HG02588 (cell line): ENCODE measurements around the gene HGFAC.

Source experiments
- ATAC-seq: cut with Tn5 transposase; IDR thresholded peaks from one replicate; pipeline ENCODE4 v1.9.1; 2021; ENCODE audit warnings: mild to moderate bottlenecking, moderate library complexity; ENCODE audit not compliant: unreplicated experiment

Gene HGFAC

DNA sequence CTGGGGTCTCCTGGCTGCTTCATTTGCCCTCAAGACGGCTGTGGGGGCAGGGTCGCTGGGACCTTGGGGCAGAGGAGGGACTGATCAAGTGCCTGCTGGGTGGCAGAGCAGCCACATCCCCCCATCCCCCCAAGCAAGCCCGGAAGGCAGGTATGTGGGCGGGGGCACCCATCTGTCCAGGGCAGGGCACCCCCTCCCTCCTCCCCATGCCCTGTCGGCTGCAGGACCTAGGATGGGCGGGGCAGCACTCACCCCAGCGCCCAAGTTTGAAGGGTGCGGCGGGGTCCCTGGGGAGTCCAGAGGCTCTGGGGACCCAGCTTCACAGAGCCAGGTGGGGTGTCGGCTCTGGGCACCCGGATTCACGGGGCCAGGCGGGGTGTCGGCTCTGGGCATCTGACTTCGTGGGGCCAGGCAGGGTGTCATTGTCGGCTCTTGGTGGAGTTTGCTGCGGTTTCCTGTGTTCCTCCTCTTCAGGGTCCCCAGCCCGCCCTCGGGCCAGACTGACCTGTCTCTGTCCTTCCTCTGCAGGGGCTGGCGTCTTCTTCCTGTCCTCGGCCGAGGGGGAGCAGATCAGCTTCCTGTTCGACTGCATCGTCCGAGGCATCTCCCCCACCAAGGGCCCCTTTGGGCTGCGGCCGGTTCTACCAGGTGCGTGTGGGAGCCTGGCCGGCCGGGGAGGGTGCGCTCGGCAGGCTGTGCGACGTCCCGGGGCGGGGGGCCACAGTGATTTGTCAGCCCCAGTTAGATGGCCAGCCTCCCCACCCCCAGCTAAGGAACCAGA, 43.4 kb downstream of the HGFAC start:
- ATAC-seq, result no peak

DNA sequence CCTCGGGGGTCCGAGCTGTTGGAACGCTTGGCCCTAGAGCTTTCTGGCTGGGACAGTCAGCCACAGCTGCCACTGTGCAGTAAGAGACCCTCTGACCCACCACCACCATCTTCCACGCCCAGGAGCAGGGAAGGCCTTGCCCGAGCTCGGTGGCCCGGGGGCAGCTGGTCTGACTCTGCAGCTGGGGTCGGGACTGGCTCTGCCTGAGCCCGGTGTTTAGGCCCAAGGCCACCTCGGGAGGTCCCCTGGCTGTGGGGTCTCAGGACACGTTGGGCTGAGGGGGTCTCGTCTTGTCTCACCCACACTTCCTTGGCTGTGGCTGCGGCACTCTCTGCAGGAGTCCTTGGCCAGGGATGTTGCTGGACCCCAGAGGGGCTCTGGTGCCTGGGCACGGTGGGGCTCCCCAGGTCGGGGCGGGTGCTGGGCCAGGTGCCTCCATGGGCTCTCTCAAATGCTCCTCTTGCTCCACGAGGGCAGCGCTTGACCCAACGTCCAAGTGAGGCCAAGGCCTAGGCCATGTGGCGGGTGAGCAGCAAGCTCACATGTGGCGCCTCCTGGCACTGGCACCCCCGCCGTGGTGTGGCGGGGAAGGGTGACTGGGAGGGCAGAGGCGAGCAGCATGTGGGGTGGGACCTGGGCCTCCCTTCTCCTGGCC, 44.2 kb downstream of the HGFAC start:
- no peak for ATAC-seq

DNA sequence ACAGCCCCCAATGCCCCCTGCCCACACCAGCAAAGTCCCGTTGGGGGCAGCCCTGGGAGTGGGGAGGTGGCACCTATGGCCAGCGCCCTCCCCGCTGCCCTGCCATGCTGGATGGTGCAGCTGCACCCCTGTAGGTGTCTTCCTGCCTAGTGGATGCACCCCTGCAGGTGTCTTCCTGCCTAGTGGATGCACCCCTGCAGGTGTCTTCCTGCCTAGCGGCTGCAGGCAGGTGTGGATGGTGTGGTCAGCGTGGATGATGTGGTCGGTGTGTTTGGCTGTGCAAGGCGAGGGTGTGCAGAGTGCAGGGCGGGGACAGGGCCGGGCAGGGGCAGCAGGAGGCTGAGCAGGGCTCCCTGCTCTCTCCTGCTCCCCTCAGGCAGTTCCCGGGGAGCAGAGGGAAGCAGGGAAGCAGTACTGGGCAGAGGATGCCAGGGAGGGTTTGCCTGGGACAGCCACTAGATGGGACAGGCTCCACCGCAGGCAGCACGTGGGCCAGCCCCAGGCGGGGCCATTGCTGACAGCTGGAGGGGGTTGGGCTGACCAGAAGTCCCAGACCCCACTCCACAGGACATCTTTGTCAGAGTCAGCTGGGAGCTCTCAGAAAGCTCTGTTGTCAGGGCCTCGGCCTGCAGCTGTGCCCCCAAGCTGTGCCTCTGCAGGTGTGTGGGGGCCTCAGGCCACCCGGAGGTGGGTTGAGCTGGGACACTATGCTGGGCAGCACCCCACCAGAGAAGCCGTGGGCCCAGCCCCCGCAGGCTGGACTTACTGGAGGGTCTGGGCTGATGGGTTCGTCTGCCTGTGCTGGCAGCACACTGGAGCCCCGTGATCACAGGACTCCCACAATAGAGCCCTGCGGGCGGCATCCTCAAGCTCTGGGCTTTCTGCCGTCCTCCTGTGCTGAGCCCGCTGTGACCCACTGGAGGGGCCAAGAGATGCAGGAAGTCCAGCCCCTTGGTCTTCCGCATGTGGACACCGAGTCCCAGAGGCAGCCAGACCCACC, 45.1 kb downstream of the HGFAC start:
- ATAC-seq, result no peak

DNA sequence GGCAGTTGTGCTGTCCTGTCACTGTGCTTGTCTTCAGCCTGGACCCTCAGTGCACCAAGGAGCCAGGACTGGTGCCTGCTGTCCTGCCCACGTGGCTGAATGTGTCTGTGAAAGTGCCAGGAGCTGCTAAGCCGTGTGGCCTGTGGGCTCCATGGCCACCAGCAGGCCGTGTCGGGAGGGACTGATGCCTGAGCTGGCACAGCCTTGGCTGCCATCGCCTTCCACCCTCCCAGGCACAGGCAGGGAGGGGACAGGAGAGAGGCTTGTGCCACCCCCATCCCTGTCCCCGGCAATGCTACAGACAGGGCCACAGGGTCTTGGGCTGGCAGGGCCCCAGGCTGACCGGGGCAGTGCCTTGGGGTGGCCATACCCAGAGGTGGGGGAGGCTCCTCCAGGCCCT, 46.1 kb downstream of the HGFAC start:
- ATAC-seq, result no peak

DNA sequence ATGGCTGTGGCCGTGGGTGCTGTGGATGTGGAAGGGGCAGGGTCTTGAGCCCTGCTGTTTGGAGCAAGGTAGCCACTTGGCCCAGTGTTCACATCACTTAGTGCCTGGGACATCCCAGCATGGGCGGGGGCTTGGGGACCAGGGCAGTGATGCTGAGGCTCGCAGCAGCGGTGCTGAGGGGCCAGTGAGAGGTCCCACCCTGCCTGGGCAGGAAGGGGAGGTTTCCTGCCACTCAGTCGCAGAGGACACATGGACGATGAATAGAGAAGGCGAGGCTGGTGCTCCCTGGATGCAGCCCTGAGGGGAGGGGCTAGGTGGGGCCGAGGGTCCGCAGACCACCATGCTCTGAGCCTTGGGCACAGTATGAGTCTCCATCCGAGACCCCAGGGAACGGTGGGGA, 47.1 kb downstream of the HGFAC start:
- ATAC-seq, result no peak

DNA sequence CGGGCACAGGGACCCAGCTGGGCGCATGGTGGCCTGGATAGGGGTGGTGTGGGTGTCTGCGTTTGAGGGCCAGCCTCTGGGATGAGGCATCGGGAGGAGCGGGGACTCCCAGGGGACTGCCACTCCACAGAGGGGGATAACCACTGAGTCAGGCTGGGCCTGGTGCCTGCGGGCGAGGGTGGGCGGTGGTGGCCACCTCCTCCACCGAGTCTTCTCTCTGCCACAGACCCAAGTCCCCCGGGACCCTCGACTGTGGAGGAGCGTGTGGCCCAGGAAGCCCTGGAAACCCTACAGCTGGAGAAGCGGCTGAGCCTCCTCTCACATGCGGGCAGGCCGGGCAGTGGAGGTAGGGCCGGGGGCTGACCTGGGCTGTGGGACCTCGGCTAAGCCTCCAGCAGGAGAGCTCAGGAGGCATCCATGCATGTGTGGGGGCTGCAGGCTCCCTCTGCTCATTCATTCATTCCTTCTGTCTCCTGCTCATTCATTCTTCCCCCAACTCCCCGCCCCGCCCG, 47.7 kb downstream of the HGFAC start:
- ATAC-seq, result no peak

DNA sequence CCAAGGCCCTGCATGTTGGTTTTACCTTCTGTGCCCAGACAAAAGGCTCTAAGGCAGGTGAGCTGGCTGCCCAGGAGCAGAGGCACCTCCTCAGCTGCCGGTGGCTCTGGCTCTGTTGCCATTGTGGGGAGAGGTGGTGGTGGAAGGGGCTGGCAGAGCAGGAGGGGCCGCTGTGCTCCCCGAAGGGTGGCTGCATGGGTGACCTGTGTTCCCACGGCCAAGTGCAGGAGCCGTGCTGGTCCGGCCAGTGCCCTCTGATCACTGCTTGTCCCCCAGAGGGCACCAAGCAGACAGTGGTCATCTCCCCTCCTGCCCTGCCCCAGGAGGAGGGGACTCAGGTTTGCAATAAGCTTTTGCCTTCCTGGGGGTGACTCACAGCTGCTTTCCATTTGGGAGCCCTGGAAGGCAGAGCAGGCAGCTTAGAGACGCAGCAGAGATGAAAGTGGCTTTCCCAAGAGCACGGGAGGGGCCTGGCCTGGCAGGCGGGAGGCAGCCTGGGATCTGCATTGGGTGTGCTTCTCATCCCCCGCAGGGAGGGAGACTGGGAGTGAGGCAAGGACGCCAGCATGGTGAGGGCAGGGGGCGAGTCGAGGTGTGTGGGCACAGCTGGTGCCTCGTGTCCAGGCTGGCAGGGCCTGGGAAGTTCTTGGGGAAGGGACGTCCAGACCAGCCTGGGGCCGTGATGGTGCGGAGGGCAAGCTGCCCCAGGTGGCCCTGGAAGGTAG, 50.1 kb downstream of the HGFAC start:
- ATAC-seq, result no peak

DNA sequence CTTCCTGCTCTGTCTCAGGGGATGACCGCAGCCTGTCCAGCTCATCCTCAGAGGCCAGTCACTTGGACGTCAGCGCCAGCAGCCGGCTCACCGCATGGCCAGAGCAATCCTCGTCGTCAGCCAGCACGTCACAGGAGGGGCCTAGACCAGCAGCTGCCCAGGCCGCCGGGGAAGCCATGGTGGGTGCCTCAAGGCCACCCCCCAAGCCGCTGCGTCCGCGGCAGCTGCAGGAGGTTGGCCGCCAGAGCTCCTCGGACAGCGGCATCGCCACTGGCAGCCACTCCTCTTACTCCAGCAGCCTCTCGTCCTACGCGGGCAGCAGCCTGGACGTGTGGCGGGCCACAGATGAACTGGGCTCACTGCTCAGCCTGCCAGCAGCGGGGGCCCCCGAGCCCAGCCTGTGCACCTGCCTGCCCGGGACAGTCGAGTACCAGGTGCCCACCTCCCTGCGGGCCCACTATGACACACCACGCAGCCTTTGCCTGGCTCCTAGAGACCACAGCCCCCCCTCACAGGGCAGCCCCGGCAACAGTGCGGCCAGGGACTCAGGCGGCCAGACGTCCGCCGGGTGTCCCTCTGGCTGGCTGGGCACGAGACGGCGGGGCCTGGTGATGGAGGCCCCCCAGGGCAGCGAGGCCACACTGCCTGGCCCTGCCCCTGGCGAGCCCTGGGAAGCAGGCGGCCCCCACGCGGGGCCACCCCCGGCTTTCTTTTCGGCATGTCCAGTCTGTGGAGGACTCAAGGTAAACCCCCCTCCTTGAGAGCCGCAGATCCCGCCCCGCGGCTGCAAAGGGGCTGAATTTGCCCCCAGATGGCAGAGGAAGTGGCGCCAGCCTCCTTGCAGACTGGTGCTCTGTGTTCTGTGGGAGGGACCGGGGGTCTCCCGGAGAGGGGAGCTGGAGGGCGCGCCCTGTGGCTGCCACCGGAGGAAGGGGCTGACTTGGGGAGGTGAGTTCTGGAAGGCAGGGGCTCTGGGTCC, 51.3 kb downstream of the HGFAC start:
- ATAC-seq, result no peak

DNA sequence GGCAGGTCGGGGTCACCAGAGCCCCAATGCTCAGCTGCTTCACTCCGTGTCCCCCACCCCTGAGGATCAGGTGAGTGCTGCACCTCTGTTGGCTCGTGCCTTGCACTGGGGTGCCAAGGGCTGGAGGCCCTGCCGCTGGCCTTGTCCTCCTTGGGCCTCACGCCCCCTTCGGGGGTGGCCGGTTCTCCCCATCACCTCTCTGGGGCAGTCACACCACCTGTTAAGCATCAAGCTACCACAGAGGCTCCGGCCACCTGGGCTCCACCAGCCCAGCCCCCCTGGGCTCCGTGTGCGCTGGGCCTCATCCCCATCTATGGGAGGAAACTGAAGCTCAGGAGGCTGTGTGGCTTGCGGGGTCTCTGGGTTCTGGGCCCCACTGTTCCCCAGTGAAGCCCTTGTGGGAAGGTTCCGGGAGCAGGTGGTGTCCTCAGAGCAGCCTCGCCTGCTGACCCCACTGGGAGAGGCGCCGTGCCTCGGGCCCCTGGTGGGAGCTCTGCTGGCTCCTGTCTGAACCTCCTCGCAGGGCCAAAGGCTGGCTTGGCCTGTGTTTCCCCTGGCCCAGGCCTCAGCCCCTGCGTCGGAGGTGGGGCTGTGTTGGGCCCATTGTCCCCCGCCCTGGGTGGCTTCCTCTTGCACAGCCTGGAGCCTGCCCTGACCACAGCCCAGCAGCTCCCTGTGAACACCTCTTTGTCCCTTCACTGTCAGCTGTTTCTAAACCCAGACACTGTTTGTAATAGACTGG, 52.1 kb downstream of the HGFAC start:
- no peak for ATAC-seq

DNA sequence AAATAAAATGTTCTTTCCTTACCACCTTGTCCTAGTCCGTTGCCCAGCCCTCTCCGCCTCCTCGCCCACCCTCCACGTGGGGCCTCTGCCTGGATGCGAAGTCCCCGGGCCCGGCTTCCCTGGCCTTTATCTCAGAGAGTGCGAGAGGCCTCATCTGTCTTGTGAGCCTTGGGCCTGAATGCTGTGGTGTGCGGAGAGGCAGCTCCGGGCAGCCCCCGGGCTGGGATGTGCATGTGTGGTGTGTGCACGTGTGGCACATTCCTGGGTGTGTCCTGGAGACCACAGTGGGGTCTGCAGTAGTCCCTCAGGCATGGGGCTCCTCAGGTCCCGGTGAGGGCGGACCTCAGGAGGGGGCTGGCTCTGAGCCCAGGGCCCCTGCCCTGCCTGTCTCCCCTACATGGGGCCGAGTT, 52.7 kb downstream of the HGFAC start:
- no peak for ATAC-seq

DNA sequence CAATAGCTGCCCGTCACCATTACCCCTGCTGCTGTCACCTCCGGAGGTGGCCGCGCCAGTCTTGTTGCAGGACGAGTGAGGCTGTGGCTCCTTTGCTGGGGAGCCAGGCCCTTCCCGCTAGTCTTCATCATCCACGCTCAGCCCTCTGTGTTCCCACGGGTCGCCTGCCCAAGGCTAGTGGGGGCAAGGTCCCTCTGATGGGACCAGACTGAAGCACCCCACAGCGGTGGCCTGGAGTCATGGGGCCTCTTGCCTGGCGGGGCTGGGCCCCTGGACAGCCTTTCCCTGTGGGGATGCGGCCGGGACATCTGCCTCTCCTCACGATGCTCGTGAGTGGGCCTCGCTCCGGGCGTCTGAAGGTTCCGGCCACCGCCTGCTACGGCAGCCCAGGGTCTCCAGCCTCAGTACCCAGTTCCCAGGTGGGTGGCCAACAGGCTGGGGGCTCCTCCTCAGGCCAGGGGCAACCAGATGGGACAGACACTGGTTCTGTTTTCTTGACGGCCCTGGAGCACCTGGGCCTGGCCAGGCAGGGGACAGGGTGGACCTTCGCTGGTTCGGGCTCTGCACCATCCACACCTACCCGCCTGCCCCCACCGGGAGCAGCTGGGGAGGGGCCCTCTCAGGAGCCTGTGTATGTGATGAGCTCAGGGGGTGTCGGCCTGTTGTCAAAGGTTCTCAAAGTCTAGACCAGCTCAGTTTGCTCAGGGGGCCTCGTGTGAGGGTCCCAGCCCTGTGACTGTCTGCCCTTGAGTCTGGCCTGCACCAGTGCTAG, 53.6 kb downstream of the HGFAC start:
- no peak for ATAC-seq

DNA sequence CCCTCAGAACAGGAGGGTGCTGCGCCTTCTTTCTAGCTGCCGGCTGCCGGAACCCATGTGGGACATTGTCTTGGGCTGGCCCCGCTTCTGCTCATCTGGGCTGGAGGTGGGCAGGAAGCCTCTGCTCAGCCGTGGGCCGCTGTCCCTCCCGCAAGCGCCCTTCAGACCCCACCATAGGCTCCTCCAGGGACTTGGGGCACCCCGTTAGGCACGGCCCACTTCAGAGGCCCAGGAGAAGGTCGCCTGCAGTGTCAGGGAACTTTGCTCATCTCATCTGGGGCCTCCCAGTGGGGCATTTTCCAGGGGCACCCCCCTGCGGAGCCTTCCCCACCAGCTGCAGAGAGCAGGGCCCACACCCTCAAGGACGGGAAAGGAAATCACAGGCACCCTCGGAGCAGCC, 54.3 kb downstream of the HGFAC start:
- ATAC-seq, result no peak

DNA sequence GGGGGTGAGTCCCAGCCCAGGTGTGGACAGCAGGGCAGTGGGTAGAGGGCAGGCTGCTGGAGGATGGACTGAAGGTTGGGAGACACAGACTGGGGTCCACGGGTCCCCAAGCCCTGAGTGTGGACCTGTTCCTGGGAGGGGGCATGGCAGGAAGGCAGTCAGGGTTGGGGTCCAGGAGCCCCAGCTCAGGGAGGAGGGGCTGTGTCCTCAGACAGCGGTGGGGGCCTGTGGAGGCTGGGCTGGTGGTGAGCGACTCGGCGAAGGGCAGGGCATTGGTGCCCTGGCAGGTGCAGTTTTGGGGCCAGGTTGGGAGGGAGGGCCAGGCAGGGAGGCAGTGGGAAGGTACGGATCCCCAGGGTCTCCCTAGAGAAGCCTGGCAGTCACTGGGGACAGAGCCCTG, 55.3 kb downstream of the HGFAC start:
- no peak for ATAC-seq

DNA sequence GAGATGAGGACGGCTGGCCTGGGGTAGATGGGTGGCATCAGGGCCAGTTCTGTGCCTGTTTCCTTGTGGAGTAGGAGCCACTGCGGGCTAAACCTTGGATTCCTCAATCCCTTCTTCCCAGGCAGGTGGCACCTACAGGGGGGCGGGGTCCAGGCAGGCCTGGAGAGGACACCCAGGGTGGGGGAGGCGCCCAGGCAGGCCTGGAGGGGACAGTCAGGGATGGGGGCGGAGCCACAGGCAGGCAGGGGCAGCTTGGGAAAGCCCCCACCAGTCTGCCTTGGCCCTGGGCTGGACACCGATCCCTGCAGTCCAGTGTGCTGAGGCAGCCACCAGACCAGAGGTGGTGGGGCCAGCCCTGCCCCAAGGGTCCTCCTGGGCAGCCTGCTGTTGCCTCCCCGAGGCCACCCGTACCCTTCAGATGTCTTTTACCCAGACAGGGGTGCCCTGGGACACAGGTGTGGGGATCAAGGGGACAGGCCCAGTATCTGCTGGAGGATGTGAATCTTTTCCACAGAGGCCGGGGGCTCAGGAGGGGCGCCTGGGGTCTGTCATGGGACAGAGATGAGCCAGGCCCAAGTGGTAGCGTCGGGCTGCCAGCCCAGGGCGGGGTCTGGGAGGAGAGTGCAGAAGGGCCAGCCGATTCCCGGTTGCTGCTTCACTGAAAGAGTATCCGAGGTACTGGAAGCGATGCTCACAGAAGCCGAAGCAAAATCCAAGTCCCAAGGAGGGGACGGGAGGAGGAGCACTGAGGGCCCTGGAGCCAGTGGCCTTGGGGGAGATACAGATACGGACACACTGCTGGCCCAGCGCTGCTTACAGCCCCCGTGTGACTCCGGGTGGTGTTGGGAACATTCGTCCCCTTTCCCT, 56.0 kb downstream of the HGFAC start:
- ATAC-seq, result no peak

DNA sequence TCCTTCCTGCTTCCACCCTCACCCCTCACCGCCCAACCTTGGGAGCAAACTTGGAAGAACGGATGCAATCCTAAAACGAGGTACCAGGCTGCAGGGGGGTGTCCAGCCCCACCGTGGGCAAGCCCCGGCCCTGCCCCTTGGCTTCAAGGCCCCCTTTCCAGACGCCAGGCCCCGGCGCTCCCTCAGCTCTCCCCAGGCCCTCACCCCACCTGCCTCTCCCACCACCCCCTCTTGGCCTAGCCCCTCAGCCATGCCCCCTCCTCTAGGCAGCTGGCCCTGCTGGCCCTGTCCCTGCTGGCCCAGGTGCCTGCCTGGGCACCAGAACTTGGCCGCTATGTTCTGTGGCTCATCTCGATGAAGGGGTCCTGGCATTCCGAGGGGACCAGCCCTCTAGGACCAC, 56.6 kb downstream of the HGFAC start:
- ATAC-seq, result no peak
